Epithelial cell of proximal tubule (primary cell): ENCODE measurements around the gene MFAP3L. TPM values are rescaled to one million over a fixed set of nuclear protein-coding genes. Genes with fewer than 3 reads are reported as not detected.

Experiments used
- DNase-seq: peaks from one replicate; pipeline ENCODE4 v3.0.0-alpha.2; 2011; ENCODE audit warnings: low read depth
- H3K4me3 ChIP-seq: 2 replicates; pipeline ENCODE4 v1.5.1; 2011; ENCODE audit warnings: low read depth, mild to moderate bottlenecking, low read length
- CTCF ChIP-seq: conservative IDR thresholded peaks from 2 replicates; pipeline ENCODE4 v1.5.1; 2012; ENCODE audit warnings: low read depth, mild to moderate bottlenecking, low read length
- total RNA-seq: library from RNA; depleted of rRNA; stranded (reverse); fragments of >200 nt; gene quantifications from 2 replicates; pipeline ENCODE4 v1.2.3, GENCODE V29; 2015

Gene MFAP3L
- total RNA-seq, 1 donor from 2014 or later = 10.2 TPM

DNA sequence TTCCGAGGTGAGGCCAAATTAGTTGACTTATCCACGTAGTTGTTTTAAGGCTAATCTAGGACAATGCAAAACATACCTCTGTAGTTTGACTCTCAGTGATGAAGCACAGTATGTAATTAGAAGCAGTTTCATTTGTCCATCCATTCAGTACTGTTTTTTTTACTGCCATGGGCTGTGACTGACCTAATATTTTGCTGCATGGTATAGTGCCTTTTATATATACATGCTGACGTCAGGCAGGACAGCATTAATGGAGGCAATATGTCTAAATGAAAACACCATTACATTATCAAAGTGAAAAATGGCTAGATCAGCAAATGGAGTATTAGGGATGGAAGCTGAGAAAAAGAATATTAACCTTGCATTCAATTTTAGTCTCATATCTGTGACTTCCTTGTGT, 66.9 kb downstream of the MFAP3L start:
- no peak overlapping the region for H3K4me3 ChIP-seq
- TF ChIP-seq CTCF = no peak
- DNase-seq = no peak

GRCh38 chr4:169958629-169959028, 67.6 kb downstream of the MFAP3L start:
- no peak for DNase-seq
- no peak for TF ChIP-seq CTCF

DNA sequence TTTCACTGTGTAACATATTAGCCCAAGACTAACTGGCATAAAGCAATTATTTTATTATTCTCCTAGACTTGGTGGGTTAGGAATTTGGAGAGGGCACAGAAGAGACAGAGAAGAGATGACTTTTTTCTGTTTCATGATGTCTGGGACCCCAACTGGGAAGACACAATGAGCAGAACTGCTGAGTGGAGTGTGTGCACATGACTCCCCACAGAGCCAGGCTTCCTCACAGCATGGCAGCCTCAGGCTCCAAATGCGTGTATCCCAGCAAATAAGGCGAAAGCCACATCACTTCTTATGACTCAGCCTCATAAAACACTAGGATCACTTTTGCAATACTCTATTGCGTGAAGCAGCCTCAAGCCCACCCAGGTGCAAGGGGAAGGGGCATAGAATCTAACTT, 68.4 kb downstream of the MFAP3L start:
- TF ChIP-seq CTCF = no peak
- DNase-seq = no peak
- H3K4me3 ChIP-seq = no peak overlapping the region

More at GRCh38 chr4:169958629-169959028, 67.6 kb downstream of the MFAP3L start:
- no peak overlapping the region for H3K4me3 ChIP-seq

GRCh38 chr4:169956091-169956843, 69.9 kb downstream of the MFAP3L start:
- no peak for TF ChIP-seq CTCF
- DNase-seq = no peak
- no peak overlapping the region for H3K4me3 ChIP-seq

GRCh38 chr4:169955521-169955920, 70.7 kb downstream of the MFAP3L start:
- TF ChIP-seq CTCF = no peak
- no peak overlapping the region for H3K4me3 ChIP-seq
- DNase-seq = no peak

- no peak overlapping the region for H3K4me3 ChIP-seq
- no peak for DNase-seq
- TF ChIP-seq CTCF = no peak
These were observed 73.8 kb downstream of the MFAP3L start for GRCh38 chr4:169952236-169953002.
